ENCODE measurements around the gene NUDT4B. TPM values are rescaled to one million over a fixed set of nuclear protein-coding genes. Genes with fewer than 3 reads are reported as not detected.
"Not testable (repeated sequence)": the region's sequence is repeated elsewhere in the genome, so short reads cannot be mapped to it uniquely, and the experiment has no call there.

The NUDT4B gene
- total RNA-seq, 1 experiment from 2014 or later: not detected

- not testable (repeated sequence) for DNase-seq
Measured at GRCh38 chr1:148705316-148705948, 43.1 kb upstream of the NUDT4B start.

GRCh38 chr1:148708779-148709333, 39.7 kb upstream of the NUDT4B start:
- H2BK12ac ChIP-seq (ENCODE audit: insufficient read length, low read depth, low read length); H3K4me3 Mint-ChIP-seq; H3K4me1 Mint-ChIP-seq; H3K4me2 ChIP-seq (ENCODE audit: insufficient read depth, insufficient read length, low read length); H2BK5ac ChIP-seq (ENCODE audit: insufficient read length, low read length); H4K20me1 ChIP-seq (ENCODE audit: control insufficient read depth, insufficient read depth, insufficient read length); H3K18ac ChIP-seq (ENCODE audit: insufficient read length, low read depth, low read length); H4K8ac ChIP-seq (replicated peaks; ENCODE audit: insufficient read length, low read depth, low read length); H3K4ac ChIP-seq (ENCODE audit: low read depth, low read length); H3K36me3 Mint-ChIP-seq (ENCODE audit: insufficient read depth in 1 of 3, low read depth in 3 of 3); H3K27me3 ChIP-seq (ENCODE audit: insufficient read depth, low read length); H3K27me3 Mint-ChIP-seq (ENCODE audit: low read depth); H3K9me3 ChIP-seq (ENCODE audit: control insufficient read depth, low read depth, low read length); H2AFZ ChIP-seq (ENCODE audit: low read length); H2BK120ac ChIP-seq (ENCODE audit: low read depth, low read length, poor library complexity, severe bottlenecking); H3K56ac ChIP-seq (ENCODE audit: insufficient read length, low read depth, low read length); DNase-seq; H2BK15ac ChIP-seq (ENCODE audit: low read depth, low read length); H3K14ac ChIP-seq (ENCODE audit: insufficient read depth, low read length); H3K9ac ChIP-seq (ENCODE audit: extremely low read depth, insufficient read length, low read length); H3K4me1 ChIP-seq (ENCODE audit: insufficient read depth, low read length); H3K9me3 Mint-ChIP-seq; H2AK5ac ChIP-seq (ENCODE audit: insufficient read length, low read length); H3K23me2 ChIP-seq (ENCODE audit: insufficient read length, low read depth, low read length, poor library complexity, severe bottlenecking); H3K27ac Mint-ChIP-seq; H3K79me1 ChIP-seq (ENCODE audit: insufficient read depth, low read depth, low read length, poor library complexity, severe bottlenecking); H2BK20ac ChIP-seq (ENCODE audit: low read depth, low read length, poor library complexity, severe bottlenecking); H3K79me2 ChIP-seq (ENCODE audit: insufficient read depth, low read length); H4K5ac ChIP-seq (ENCODE audit: insufficient read length, low read depth, low read length); H3K23ac ChIP-seq (ENCODE audit: insufficient read length, low read depth, low read length); H3K27ac ChIP-seq (ENCODE audit: insufficient read length, low read depth, low read length); H3T11ph ChIP-seq (ENCODE audit: low read length); H4K91ac ChIP-seq (ENCODE audit: insufficient read length, low read depth, low read length): not testable (repeated sequence)
- WGBS (ENCODE audit: extremely low coverage, insufficient read length, low lambda C conversion rate): no CpG with 5 or more reads among the region's 1 CpG

More at GRCh38 chr1:148705316-148705948, 43.1 kb upstream of the NUDT4B start:
- H2BK20ac ChIP-seq (ENCODE audit: low read depth, low read length, poor library complexity, severe bottlenecking); H4K91ac ChIP-seq (ENCODE audit: insufficient read length, low read depth, low read length); H3K14ac ChIP-seq (ENCODE audit: insufficient read depth, low read length); H3K18ac ChIP-seq (ENCODE audit: insufficient read length, low read depth, low read length); H3K23ac ChIP-seq (ENCODE audit: insufficient read length, low read depth, low read length); H4K20me1 ChIP-seq (ENCODE audit: control insufficient read depth, insufficient read depth, insufficient read length); H3K4me2 ChIP-seq (ENCODE audit: insufficient read depth, insufficient read length, low read length); H2BK15ac ChIP-seq (ENCODE audit: low read depth, low read length); H2AK5ac ChIP-seq (ENCODE audit: insufficient read length, low read length); H3K4ac ChIP-seq (ENCODE audit: low read depth, low read length); H3K9me3 Mint-ChIP-seq; H2BK12ac ChIP-seq (ENCODE audit: insufficient read length, low read depth, low read length); H3K4me1 Mint-ChIP-seq; H3K4me3 Mint-ChIP-seq; H3K79me1 ChIP-seq (ENCODE audit: insufficient read depth, low read depth, low read length, poor library complexity, severe bottlenecking); H4K8ac ChIP-seq (replicated peaks; ENCODE audit: insufficient read length, low read depth, low read length); H3K27ac ChIP-seq (ENCODE audit: insufficient read length, low read depth, low read length); H3T11ph ChIP-seq (ENCODE audit: low read length); H4K5ac ChIP-seq (ENCODE audit: insufficient read length, low read depth, low read length); H3K9me3 ChIP-seq (ENCODE audit: control insufficient read depth, low read depth, low read length); H3K36me3 Mint-ChIP-seq (ENCODE audit: insufficient read depth in 1 of 3, low read depth in 3 of 3); H2AFZ ChIP-seq (ENCODE audit: low read length); H2BK5ac ChIP-seq (ENCODE audit: insufficient read length, low read length); H3K9ac ChIP-seq (ENCODE audit: extremely low read depth, insufficient read length, low read length); H3K27me3 Mint-ChIP-seq (ENCODE audit: low read depth); H2BK120ac ChIP-seq (ENCODE audit: low read depth, low read length, poor library complexity, severe bottlenecking); H3K23me2 ChIP-seq (ENCODE audit: insufficient read length, low read depth, low read length, poor library complexity, severe bottlenecking); H3K27ac Mint-ChIP-seq; H3K79me2 ChIP-seq (ENCODE audit: insufficient read depth, low read length); H3K4me1 ChIP-seq (ENCODE audit: insufficient read depth, low read length); H3K27me3 ChIP-seq (ENCODE audit: insufficient read depth, low read length); H3K56ac ChIP-seq (ENCODE audit: insufficient read length, low read depth, low read length): not testable (repeated sequence)
- WGBS (ENCODE audit: extremely low coverage, insufficient read length, low lambda C conversion rate): no CpG with 5 or more reads among the region's 4 CpGs
